T-helper 22 cell (primary cell): ENCODE measurements around the gene ARHGAP8.

Source experiments
- DNase-seq: peaks from one replicate; pipeline ENCODE4 v3.0.0-alpha.2; 2020; ENCODE audit warnings: low read depth

ARHGAP8 gene

DNA sequence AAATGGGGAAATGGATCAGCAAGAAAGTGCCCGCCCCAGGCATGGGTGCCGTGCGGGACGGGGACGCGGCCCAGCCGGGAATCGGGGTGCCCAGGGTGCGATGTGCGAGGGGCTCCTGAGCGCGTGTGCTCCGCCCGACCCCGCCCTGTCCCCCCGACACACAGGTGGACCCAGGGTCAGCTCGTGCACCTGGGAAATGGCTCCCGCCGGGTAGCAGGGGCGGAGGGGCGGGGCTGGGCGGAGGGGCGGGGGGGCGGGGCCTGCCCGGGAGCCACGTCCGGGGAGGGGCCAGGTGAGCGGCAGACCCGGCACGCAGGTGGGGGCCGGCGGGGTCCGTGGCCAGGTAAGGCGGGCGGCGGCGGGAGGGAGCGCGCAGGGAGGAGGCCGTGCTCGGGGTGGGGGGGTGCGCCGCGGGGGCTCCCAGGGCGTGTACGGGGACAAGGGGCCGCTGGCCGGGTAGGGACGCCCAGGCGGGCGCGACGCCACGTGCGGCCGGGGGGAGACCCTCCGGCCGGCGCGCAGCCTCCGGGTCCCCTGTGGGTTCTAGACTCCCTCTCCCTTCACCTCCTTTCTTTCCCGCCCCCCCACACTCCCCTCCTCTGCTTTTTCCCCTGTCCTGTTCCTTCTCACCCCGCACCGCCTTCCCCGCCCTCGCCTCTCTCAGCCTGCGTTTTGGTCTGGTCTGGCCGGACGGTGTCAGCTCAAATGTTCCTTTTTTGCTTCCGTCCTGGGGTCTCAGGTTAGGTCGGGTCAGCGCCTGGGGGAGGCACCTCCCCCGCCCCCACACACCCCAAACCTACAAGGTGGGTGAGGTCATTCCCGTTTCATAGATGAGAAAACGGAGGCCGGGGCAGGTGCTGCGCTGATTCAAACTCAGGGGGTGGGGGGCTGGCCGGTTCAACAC, at the start of gene ARHGAP8:
Gene ARHGAP8 (plus strand): TSS at position 291 of the 904 bp plus-strand sequence. CDS start 33,953 bp downstream, outside the sequence.
- DNase-seq = no peak

DNA sequence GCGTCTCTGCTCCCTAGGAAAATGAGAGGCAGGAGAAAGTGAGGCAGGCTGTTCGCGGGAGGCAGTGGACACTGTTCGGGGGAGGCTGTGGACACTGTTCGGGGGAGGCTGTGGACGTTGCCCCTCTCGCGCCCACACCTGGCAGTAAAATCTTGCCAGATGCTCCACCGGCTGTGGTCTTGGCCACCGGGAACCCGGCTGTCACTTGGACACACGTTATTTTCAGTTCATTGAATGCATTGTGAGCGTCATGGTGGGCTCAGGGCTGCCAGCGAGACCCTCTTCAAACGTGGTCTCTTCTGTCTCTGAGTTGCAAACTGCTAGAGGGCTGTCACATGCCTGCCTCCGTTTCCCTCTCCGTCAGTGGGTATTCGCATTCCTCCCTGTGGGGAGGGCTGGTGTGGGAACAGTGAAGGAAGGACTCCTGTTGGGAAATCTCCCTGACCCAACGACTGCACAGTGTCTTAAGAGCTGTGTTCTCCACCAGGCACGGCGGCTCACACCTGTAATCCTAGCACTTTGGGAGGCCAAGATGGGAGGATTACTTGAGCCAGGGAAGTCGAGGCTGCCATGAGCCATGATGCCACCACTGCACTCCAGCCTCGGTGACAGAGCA, 49.0 kb upstream of the ARHGAP8 start:
- DNase-seq = no peak

DNA sequence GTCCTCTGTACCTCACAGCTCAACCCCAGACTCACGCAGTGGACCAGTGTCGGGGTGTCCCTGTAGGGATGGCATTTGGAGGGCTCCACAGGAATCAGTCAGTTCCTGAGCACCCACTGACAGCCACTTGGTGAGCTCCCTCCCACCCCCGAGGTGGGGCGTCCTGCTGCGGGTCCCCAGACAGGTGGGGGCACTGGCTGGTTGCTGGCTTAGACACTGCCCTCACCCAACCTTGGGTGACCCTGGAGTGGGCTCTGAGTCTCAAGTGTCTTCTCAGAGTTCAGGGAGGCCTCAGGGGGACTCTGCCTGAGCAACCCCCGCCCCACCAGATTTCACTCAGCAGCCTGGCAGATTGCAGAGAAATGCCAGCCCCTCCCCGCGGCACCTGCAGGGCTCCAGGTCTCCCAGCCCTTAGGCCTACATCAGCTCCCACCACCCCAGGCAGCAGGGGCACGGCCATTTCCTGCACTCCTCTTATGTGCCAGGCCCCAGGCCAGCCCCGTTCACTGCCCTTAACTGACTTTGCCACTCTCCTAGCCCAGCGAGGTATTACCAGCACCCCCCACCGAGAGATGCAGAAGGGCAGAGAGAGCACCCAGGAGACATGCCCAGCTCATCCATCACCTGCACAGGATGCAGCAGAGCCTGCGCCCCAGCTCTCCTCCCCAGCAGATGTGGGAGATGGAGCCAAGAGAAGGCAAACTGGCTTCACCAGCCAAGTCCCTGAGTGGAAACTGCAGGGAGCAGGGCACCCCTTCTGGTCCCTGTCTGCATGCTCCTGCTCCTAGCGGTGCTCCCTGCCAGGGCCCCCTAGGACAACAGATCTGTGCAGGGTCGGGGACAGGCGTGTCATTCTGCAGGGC, 48.0 kb upstream of the ARHGAP8 start:
- DNase-seq = no peak

DNA sequence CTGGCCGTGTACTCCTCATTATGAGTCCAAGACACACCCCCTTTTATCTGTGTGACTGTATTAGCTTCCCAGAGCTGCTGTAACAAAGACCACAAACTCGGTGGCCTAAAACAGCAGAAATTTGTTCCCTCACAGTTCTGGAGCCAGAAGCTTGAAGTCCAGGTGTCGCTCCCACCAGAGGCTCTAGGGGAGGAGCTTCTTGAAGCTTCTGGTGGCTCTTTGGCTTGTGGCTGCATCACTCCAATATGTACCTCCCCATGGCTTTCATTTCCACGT, 47.4 kb upstream of the ARHGAP8 start:
- DNase-seq = no peak

DNA sequence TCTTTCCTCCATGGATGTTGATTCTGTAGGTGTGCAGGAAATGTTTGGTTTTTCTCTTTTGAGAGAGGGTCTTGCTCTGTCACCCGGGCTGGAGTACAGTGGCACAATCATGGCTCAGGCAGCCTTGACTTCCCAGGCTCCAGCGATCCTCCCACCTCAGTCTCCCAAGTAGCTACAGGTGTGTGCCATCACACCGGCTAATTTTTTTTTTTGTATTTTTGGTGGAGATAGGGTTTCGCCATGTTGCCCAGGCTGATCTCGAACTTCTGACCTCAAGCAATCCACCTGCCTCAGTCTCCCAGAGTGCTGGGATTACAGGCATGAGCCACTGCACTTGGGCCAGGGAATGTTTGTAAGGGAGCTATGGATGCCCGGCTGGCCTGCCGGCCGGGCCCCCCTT, 45.9 kb upstream of the ARHGAP8 start:
- no peak for DNase-seq

DNA sequence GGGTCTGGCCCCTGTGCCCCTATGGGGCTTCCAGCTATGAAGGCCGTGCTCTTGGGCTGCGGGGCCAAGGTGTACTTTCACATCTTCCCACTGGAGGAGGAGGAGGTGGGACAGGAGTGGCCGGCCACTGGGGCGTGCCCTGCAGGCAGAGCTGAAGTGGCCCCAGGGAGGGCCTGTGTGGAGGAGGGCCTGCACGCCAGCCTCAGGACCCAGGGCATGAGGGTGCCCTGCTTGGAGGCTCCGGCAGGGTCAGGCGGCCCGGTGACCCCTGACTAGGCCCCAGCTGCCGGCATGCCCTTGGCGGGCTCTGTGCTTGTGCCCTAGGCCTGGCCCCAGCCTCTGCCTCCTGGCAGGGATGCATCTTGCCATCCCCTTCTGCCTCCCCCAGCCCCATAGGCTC, 45.2 kb upstream of the ARHGAP8 start:
- DNase-seq = no peak

DNA sequence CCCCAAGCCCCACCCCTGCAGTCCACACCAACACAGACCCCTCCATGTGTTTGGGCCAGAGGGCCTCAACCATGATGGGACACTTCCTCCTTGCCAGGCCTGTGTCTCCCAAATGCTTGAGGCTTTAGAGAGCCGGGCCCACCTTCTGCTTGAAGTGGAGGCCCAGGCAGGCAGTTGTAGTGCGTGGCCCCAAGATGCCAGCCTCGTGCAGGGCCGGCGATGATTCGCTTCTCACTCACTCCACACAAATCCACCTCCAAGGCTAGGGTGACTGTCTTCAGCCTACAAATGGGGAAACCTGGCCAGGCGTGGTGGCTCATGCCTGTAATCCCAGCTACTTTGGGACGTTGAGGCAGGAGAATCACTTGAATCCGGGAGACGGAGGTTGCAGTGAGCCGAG, 44.6 kb upstream of the ARHGAP8 start:
- no peak for DNase-seq

DNA sequence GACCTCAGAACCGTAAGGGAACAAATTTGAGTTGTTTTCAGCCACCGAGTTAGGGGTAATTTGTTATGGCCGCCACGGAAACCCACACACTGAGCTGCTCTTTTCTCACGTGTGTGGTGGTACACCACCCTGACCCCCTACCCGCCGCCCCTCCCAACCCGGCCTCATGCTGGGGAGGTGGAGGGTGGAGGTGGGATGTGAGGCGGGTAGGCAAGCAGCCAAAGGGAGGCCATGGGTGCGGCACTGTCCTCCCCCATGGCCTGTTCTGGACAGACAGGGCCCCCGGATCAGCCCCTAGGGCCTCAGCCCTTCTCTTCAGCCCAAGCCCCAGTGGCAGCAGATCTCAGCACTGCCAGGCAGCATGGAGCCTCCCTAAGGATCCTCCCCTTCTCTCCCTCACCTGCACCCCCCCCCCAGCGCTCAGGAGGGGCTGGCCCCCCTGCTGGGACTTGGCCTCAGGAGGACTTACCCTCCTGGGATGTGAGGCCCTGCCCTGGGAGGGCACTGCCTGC, 42.4 kb upstream of the ARHGAP8 start:
- DNase-seq = no peak

DNA sequence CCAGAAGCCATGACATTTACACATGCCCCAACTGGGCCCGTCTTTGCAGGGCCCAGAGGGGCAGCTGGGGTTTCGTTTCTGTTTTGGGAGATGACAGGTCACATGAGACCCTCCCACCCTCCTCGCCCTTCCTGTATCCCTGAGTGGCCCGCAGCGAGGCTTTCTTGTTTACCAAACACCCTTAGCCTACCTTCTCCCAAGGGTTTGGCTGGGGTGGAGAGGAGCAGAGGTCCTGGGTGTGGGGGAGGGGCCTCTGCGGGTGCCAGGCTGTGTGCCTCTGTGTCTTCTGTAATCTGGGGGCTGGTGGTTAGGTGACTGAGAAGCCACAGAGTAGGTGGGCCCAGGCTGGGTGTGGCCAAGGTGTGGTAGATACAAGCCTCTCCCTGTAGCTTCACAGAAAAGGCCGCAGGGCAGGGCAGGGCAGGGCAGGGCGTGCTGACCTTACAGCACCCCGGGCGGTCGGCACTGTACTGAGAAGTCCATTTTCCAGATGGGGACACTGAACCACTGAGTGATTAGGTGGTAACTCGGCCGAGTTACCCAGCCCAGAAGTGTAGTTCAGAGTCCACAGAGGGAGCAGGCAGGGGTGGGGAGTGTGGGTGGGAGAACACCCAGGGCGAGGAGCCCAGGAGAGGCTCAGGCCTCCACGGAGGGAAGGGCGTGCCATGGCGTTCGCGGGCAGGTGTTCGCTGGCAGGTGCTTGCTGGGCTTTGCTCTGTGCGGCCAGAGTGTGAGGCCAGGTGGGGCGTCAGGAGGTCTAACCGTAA, 41.7 kb upstream of the ARHGAP8 start:
- DNase-seq = no peak

DNA sequence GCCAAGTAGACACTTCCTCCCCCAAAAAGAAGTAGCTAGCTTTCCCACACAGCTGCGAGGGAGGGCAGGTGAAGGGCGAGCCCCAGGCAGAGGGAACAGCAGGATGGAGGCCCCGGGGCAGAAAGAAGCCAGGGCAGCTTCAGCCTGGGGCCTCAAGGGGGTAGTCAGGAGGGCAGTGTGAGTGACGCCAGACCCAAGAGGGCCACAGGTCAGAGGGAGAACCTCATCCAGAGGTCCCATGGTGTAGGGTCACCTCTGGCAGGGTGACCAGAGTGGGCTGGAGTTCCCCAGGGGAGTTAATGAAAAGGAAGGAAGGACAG, 41.2 kb upstream of the ARHGAP8 start:
- DNase-seq = no peak

DNA sequence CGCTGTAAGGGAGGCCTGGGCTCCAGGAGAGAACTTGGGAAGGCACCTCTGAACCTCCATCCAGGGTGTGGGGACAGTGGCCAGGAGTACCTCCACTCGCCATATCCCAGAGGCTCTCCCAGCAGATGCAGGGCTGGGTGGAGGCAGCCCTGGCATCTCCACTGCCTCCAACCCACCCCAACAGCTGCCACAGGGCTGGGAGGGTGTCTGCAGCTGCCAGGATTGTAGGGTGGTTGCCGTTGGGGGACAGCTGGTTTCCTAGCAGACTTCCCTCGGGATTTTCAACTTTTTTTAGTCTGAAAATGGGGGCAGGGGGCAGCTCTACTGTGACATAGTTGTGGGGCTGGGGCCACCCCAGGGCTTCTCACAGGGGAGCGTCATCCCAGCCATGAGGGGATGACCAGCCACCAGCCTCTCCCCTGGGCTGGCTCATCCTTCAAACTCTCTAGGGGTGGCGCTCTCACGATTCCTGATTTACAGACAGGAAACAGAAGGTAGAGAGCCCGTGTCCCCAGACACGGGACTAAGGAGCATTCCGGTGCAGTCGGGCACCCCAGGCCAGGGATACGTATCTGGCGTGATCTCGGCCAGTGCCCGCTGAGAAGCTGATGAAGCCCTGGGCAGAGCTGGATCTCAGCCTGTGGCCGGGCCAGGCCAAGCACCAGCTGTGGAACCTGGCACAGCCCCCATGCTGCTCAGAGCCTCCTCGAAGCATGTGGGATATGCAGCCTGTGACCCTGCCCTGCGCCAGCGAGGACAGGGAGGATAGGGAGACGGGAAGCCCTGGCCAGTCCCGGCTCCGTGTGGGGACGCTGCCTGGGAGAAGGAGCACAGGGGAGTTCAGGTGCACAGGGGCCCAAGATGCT, 40.5 kb upstream of the ARHGAP8 start:
- DNase-seq = no peak

DNA sequence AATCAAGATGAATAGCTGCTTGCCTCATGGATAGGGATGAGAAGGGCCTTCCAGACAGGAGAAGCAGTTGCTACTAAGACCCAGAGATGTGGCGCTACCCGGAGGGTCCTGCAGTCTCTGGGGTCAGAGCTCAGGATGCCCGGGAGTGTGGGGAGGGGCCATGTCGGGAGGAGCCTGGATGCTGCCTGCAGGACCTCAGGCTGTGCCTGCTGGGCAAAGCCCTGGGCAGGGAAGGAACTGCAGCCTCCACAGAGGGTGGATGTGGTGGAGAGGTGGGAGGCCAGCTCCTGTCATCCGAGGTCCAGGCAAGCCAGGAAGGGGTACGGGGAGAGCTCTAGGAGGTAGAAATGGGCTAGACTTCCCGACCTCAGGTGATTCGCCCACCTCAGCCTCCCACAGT, 39.4 kb upstream of the ARHGAP8 start:
- DNase-seq = no peak

DNA sequence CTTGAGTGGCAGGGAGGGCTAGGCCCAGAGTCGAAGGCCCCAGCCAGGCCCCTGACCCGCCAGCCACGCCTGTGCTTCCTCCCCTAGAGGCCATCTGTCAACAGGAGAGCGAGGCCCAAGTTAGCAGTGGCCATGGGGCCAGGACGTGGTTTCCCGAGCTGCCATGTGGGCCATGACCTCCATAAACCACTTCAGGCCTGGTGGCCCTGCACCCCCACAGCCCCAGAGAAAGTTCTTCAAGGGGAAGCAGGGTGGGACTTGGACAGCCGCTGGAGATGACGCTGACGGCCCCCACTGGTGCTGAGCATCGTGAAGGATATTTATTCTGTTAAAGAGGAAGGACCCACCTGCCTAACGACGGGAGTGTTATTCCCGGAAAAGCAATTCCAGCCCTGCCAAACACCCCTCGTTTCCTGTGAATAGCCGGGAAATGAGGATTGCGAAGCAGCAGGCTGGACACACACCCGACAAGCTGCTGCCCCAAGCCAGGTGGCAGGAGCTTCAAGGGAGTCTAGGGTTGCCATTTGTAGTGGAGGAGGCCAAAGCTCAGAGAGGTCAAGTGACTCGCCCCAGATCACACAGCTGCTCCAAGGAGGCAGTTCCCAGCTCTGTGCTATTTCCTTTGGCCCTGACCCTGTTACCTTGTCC, 37.5 kb upstream of the ARHGAP8 start:
- DNase-seq = no peak

DNA sequence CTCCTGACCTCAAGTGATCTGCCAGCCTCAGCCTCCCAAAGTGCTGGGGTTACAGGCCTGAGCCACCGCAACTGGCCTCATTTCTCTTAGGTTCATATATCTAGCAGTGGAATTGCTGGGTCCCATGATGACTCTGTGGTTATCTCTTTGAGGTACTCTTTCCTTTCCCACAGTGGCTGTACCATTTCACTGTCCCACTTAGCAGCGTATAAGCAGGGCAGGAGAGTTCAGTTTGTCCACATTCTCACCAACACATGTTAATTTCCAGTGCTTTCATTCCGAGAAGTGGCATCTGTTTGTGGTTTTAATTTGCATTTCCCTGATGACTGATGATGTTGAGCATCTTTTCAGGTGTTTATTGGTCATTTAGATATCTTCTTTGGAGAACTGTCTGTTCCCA, 34.0 kb upstream of the ARHGAP8 start:
- no peak for DNase-seq

DNA sequence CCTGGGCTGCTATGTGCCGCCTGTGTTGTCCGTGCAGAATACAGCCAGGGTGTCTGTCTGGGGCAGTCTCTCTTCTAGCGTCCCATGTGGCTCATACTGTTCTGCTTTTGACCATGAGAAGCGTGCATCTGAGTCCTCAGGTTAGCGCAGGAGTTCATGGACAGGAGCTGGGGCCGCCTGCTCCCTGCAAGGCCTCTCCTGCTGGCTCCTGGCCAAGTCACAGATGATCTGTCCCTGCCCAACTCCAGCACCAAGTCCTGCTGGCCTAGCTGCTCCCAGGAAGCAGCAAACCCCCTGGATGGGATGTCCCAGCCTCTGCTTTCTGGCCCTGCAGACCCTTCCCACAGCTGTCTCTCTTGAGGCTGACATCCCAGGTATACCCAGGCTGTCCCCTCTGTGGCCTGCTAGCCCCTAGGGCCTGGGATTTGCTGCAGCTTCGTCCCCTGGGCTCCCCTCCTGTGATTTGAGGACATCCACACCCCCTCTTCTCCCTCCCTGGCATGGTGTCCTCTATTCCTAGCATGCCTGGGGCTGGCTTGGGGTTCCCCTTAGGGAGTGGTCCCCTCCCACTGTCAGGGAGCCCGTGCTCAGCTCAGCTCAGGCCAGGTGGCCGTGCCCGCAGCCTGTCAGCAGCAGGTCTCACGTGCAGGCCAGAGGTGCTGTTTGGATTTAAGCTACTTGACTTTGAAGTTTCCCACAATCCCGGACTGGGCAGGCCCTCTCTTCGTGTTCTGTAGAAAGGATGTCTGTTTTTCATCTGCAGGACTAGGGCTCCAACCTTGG, 32.6 kb upstream of the ARHGAP8 start:
- DNase-seq = no peak

DNA sequence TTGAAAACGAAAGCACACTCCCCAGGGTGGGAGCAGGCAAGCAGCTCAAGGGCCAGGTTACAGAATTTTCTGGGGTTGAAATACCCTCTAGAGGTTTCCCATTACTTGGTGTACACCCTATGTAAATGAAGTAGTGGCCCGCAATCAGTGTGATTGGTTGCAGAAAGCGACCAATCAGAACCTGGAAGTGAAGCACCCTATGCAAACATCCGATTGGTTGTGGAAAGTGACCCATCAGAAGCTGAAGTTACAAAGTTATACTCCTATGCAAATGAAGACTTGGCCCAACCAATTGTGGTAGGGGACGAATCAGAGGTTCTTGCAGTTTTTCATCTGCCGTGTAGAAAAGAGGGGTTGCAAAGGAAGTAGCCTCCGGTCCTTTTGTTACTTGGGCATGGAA, 31.2 kb upstream of the ARHGAP8 start:
- DNase-seq = no peak

DNA sequence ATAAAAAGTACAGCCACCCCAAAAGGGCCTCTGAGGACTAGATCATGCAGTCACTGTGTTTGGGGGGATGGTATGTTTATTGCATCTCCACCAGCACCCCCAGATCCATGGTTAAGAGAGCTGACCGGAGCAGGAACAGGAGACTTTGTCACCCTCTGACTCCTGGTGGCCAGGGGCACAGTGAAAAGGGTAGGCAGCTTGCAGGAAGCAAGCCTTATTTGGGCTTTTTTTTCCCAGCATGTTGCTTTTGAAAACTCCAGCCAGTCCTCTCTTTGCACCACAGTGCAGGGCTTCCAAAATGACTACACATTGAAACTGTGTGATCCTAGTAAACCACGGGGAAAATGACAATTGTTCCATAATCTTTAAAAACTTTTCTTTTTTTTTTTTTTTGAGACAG, 29.8 kb upstream of the ARHGAP8 start:
- DNase-seq = no peak

DNA sequence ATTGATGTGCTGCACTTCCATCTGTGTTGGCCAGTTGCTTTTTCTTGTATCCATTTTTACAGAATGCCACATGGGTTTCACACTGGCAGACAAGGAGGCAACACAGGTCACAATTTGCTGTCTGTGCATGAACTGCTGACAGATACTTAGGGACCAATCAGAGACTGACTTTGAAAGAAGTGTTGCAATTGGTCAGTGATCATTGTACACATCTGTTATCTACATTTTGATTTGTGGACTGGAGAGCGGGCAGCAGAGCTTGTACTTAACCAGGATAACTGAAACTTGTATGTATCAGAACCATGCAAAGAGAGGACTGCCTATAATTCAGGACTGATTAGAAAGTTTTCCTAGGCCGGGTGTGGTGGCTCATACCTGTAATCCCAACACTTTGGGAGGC, 28.6 kb upstream of the ARHGAP8 start:
- no peak for DNase-seq

DNA sequence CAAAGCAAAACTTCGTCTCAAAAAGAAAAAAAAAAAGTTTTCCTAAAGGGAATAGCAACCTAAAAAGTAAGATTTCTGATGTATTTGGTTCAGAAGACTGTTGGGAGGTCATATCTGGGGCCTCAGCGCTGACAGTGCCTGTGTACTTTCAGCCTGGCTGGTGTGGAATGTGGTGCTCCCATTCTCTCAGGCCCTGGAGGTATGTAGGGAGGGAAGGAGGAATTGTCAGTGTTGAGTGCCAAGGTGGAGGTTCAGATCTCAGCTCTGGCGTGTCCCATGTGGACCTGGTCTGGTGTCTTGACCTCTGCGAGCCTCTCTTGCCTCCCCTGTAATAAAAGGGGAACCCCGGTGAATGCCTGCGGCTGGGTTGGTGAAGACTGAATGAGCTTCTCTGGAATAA, 28.0 kb upstream of the ARHGAP8 start:
- no peak for DNase-seq

DNA sequence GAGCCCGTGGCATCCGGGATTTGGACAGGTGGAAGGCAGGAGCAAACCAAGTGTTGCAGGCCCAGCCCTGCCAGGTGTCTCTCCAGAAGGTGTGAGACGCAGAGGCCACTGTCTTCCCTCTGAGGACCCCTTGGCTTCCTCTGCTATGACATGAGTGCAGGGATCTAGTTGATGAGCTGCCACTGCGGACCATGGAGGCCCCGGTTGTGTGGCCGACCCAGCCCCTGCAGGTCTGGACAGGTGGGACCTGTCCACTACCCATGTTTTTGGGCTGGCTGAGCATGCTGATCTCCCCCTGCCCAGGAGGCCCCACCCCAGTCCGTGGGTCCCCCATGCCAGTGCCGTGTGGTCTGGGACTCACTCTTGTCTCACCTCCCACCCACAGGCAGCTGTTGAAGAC, 27.5 kb upstream of the ARHGAP8 start:
- DNase-seq = no peak
